ENCODE measurements around the gene SPEF2.

The SPEF2 gene

GRCh38 chr5:35753500-35753899 is 135.8 kb downstream of the SPEF2 start:
- Histone ChIP-seq H3K4me1 (ENCODE audit: control insufficient read depth, insufficient read depth, low read length) (no peaks in the 10 kb centered on the region), H3K4me3 (ENCODE audit: low read depth, low read length) (no peak overlapping the region), H3K9me3 (ENCODE audit: control insufficient read depth, insufficient read depth, low read depth, low read length) (no peaks in the 10 kb centered on the region), H3K36me3 (ENCODE audit: control insufficient read depth in 2 of 2, insufficient read depth in 1 of 2, low read length in 2 of 2) (no peaks in the 10 kb centered on the region), H3K27ac (ENCODE audit: extremely low read depth, low read depth, low read length) (no peak overlapping the region)
- ChIA-PET POLR2A (no interaction called here), CTCF (interaction anchor here (1.1 to 1.4 kb wide), 2 partner anchors 103 to 173 kb away, joined by 3 read pairs; no protein-coding TSS in a partner anchor)
- no peak for TF ChIP-seq ZNF324 (tag by site-specific recombination; IDR thresholded peaks at IDR 0.05)
- TF ChIP-seq ZNF501 (tag by site-specific recombination; IDR thresholded peaks at IDR 0.05) = no peak
- no peak for TF ChIP-seq ZFP69B (tag by site-specific recombination; IDR thresholded peaks at IDR 0.05)
- no peak for TF ChIP-seq ZNF514 (tag by site-specific recombination; IDR thresholded peaks at IDR 0.05)
- TF ChIP-seq ZNF398 (tag by site-specific recombination; IDR thresholded peaks at IDR 0.05) = no peak
- TF ChIP-seq ZNF521 (tag by site-specific recombination; IDR thresholded peaks at IDR 0.05) = no peak
- TF ChIP-seq MYNN (tag by site-specific recombination; IDR thresholded peaks at IDR 0.05; ENCODE audit: borderline replicate concordance) = no peak
- no peak for TF ChIP-seq ZSCAN18 (tag by site-specific recombination; IDR thresholded peaks at IDR 0.05)
- TF ChIP-seq GLI4 (tag by site-specific recombination; IDR thresholded peaks at IDR 0.05) = no peak
- TF ChIP-seq ZNF571 (tag by site-specific recombination; IDR thresholded peaks at IDR 0.05) = no peak
- no peak for TF ChIP-seq ZNF169 (tag by site-specific recombination; IDR thresholded peaks at IDR 0.05)
- no peak for TF ChIP-seq ZNF664 (tag by site-specific recombination; IDR thresholded peaks at IDR 0.05)
- no peak for TF ChIP-seq ZNF223 (tag by site-specific recombination; IDR thresholded peaks at IDR 0.05)
- no peak for TF ChIP-seq GLIS1 (tag by site-specific recombination; IDR thresholded peaks at IDR 0.05)

- ChIA-PET POLR2A (no interaction called here), CTCF (interaction anchor here (0.6 to 1.4 kb wide), 2 partner anchors 104 to 939 kb away, joined by 3 read pairs; no protein-coding TSS in a partner anchor)
- H3K27ac ChIP-seq (ENCODE audit: extremely low read depth, low read depth, low read length) = no peak overlapping the region
- TF ChIP-seq ZNF16 (tag by site-specific recombination; IDR thresholded peaks at IDR 0.05; ENCODE audit: low read depth) (no peak), ZFP69B (tag by site-specific recombination; IDR thresholded peaks at IDR 0.05) (no peak), KLF9 (tag by site-specific recombination; IDR thresholded peaks at IDR 0.05; ENCODE audit: low read depth) (no peak), ZNF423 (tag by site-specific recombination; IDR thresholded peaks at IDR 0.05) (no peak), ZNF10 (tag by site-specific recombination; IDR thresholded peaks at IDR 0.05) (no peak), ZBTB49 (tag by site-specific recombination; IDR thresholded peaks at IDR 0.05; ENCODE audit: low read depth) (no peak), KLF17 (tag by site-specific recombination; IDR thresholded peaks at IDR 0.05) (no peak), ZBTB10 (tag by site-specific recombination; IDR thresholded peaks at IDR 0.05) (no peak), SP7 (tag by site-specific recombination; IDR thresholded peaks at IDR 0.05) (no peak), EGR2 (tag by site-specific recombination; IDR thresholded peaks at IDR 0.05; ENCODE audit: low read depth) (no peak), ZNF280C (tag by site-specific recombination; IDR thresholded peaks at IDR 0.05) (no peak), ZNF791 (tag by site-specific recombination; IDR thresholded peaks at IDR 0.05) (no peak)
These were observed 136.8 kb downstream of the SPEF2 start for GRCh38 chr5:35754481-35754880.

More at GRCh38 chr5:35754481-35754880, 136.8 kb downstream of the SPEF2 start:
- Histone ChIP-seq H3K4me1 (ENCODE audit: control insufficient read depth, insufficient read depth, low read length) (no peaks in the 10 kb centered on the region), H3K36me3 (ENCODE audit: control insufficient read depth in 2 of 2, insufficient read depth in 1 of 2, low read length in 2 of 2) (no peaks in the 10 kb centered on the region), H3K9me3 (ENCODE audit: control insufficient read depth, insufficient read depth, low read depth, low read length) (no peaks in the 10 kb centered on the region), H3K4me3 (ENCODE audit: low read depth, low read length) (no peak overlapping the region)

Measured in HEK293 (cell line).